GM19023 (cell line): ENCODE data around the gene GNB4.

ENCODE experiments used
- ATAC-seq: cut with Tn5 transposase; IDR thresholded peaks from one replicate; pipeline ENCODE4 v1.9.1; 2021; ENCODE audit warnings: mild to moderate bottlenecking, moderate library complexity; ENCODE audit not compliant: unreplicated experiment

GNB4 gene

GRCh38 chr3:179451265-179452175 is at the start of gene GNB4:
TSS of gene GNB4 (minus strand) at chr3:179451470. CDS start at chr3:179426200, 25,270 bp downstream.
- ATAC-seq = peak; percentile 81

GRCh38 chr3:179495483-179495882 is 44.2 kb upstream of the GNB4 start:
- no peak for ATAC-seq

GRCh38 chr3:179493260-179493659 is 42.0 kb upstream of the GNB4 start:
- no peak for ATAC-seq

- no peak for ATAC-seq
These were observed 36.9 kb upstream of the GNB4 start for GRCh38 chr3:179488213-179488612.

- ATAC-seq = no peak
These were observed 35.5 kb upstream of the GNB4 start for GRCh38 chr3:179486806-179487205.

DNA sequence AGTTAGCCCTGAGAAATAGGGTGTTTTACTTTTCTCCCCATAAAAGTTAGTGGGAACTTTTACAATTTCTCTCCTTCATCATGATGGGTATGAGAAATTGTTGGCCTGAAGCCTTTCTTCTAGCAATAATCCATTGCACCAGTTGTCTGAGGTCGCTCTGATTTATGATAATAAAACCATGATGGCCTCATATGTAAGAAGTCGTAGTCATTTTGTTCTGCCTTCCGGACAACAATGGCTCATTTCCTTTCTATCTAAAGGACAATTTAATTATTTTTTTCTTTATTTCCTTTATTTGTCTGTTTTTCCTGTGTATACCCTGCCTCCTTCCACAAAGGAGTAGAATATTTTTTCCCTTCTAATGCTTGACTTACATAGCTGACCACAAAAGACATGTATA is 31.6 kb upstream of the GNB4 start:
- no peak for ATAC-seq

DNA sequence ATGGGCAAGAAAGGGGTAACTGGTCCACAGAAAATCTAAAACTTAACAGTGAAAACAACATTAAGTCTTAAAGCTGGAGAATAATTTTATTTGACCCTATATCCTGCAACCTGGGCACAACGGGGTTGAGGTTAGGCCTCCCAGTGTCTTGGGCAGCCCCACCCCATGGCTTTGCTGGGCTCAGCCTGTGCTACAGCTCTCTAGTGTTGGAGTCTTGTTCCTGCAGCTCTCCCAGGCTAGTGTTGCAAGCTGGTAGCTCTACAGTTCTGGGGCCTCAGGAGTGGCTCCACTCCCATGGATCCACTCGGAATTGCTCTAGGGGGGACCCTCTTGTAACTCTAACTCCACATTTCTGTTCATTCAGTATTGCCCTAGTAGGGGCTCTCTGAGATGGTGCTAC is 24.9 kb upstream of the GNB4 start:
- ATAC-seq = no peak

DNA sequence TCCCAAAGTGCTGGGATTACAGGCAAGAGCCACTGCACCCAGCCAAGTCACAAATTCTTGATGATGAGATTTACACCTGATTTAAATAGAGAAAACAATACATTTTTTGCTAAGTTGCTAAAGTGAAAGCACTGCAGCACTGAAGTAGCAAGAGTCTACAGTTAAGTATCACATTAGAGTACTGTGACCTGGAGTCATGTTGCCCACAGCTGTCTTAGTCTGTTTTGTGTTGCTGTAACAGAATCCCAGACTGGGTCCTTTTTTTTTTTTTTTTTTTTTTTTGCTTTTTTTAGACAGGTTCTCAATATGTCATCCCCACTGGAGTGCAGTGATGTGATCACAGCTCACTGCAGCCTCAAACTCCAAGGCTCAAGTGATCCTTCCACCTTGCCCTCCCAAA is 23.2 kb upstream of the GNB4 start:
- ATAC-seq = no peak

DNA sequence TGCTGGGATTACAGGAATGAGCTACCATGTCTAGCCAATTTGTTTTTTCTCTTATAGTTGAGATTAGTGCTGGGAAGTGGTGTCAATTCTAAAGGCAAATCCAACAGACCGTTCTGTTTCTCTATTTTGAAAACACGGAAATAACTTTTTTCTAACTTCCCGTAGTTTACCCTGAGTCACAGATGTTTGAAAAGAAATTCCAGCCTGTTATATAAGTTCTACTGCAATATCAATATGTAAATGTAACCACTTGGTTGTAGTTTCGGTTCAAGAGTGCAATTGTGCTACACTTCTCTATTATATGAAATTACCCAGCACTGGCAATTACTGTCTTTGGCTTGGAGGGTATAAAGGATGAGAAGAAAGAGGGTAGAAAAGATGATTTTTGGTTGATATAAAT is 22.3 kb upstream of the GNB4 start:
- ATAC-seq = no peak

GRCh38 chr3:179464323-179465092 is 13.2 kb upstream of the GNB4 start:
- ATAC-seq = no peak

GRCh38 chr3:179463319-179463718 is 12.0 kb upstream of the GNB4 start:
- no peak for ATAC-seq

- no peak for ATAC-seq
These were observed 9.0 kb upstream of the GNB4 start for GRCh38 chr3:179460260-179460659.

GRCh38 chr3:179455954-179456353 is 4.7 kb upstream of the GNB4 start:
- no peak for ATAC-seq

- ATAC-seq = no peak
These were observed 3.6 kb upstream of the GNB4 start for GRCh38 chr3:179454887-179455286.

DNA sequence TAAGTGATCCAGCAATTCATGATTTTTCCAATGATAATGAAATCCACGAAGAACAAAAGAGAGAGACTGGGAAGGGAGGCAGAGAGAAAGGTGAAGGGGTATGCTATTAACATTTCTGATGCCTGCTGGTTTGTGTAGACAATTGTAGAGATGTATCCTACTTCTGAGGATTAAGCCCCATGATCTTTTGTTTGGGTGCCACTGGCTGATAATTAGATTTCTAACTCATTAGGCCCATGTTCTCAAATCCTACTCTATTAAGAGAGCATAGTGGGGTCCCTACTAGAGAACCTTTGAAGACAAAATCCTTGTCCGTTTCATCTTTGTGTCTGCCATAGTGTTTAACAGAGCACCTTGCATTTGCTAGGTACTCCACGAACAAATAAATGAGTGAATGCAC is 2.7 kb upstream of the GNB4 start:
- no peak for ATAC-seq

DNA sequence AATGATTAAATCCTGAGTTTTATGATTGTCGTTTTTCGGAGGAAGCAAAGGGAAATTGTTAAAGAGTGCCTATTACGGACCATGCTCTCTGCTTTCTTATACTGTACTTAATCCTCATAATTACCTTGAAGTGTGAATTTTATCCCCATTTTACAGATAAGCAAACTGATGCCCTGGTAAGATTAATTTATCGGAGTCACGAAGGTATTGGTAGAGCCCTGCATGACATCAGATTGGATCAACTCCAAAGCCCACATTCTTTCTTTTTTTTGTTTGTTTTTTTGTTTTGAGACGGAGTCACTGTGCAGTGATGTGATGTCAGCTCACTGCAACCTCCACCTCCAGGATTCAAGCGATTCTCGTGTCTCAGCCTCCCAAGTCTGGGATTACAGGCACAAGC is 1.6 kb upstream of the GNB4 start:
- no peak for ATAC-seq

- no peak for ATAC-seq
These were observed 900 bp upstream of the GNB4 start for GRCh38 chr3:179452176-179452564.

DNA sequence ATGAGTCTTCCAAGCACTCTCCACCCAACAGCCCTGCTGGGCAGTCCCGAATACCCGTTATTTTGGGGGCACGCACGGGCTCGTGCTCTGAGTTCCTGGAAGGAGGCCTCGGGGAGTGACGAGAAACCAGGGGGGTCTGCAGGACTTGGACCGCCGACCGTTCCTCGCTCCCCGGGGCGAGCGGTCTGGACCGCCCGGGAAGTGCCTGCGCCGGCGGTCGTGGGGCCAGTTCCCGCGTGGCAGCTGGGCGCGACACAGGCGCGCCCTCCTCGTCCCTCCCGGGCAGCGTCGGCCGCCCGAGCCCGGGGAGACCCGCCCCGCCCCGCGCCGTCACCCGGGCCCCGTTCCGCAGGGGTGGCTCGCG is 387 bp downstream of the GNB4 start:
- peak; percentile 50 for ATAC-seq

DNA sequence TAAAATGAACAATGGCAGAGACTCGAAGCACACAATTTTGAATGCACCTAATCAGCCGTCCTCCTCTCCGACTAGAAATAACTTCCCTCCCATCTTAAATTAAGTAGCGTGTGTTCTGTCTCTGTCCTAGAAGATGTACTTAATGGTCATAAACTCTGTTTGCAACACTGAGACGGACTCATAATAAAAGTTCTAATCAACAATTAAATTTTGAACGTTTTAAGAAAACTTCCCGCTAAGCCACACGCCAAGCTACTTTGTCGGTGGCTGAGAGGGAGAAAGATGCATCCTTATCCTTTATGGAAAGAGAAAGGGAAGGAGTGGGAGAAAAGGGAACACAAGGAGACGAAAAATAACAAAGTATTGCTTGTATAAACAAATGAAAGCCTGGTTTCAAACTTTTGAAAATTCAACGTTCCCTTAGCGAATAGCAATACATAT is 989 bp downstream of the GNB4 start:
- ATAC-seq = no peak

DNA sequence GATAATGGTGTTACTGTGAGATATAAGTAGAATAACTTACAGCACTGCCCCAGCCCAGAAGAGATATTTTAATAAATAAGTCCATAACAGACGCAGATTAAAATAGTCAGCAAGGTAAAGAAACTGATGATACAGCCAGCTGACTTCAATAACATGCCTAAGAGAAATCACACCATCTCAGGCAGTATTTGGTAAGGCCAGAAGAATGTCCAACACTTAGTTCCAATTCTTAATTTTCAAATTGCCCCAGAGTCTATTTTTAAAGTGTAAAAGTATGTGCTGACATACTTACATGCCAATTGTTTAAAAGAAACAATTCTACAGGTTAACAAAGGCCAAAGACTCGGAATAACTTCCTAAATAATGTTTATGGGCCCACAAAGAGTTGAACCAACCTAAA is 1.6 kb downstream of the GNB4 start:
- ATAC-seq = no peak

DNA sequence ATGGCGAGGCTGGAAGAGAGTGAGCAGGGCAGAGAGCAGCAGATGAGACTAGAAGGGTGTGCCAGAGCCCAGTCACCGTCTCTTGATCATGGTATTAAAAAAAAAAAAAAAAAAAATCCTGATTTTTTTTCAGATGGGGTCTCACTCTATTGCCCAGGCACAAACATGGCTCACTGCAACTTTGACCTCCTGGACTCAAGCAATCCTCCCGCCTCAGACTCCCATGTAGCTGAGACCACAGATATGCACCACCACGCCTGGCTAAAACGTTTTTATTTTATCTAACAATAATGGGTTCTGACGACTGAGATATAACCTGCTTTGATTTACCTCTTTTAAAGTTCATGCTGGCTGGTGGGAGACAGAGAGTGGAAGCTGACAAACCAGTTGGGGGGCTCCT is 4.0 kb downstream of the GNB4 start:
- ATAC-seq = no peak

DNA sequence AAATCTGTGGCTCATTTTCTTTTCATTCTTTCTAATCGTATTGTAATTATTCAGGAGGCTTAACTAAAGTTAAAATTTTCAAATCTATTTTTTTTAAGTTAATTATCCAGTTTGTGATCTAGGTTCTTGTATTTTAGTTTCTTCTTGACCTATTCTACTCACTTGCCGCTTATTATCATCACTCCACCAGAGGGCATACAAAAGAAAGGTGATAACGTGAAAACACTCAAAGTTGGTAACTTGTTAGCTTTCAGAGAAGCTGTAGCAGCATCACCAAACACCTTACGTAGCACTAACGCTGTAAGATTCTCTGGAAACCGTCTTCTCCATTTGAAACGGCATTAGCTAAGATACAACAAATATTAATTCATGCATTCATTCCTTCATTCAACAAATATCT is 4.8 kb downstream of the GNB4 start:
- ATAC-seq = no peak
